Endothelial cell of umbilical vein (primary cell): ENCODE data around the gene GYG1. TPM values are rescaled to one million over a fixed set of nuclear protein-coding genes. Genes with fewer than 3 reads are reported as not detected.

Experiments
- BruUV-seq: library from RNA; stranded (reverse); fragments of 400-500 nt; replicated peaks from 2 replicates; lab custom pipeline; 2021; lab: Mats Ljungman, UMichigan
- CTCF ChIA-PET: fragments of 300-600, 350-600 bp; sonication (Branson Sonifier 250); formaldehyde crosslinking; loops from one replicate; lab custom pipeline; 2021; ENCODE audit warnings: antibody characterized with exemption, inconsistent platforms; lab: Charles Lee
- POLR2A ChIA-PET: fragments of 300-600, 350-600 bp; sonication (Branson Sonifier 250); formaldehyde crosslinking; loops from one replicate; lab custom pipeline; 2021; ENCODE audit warnings: antibody characterized with exemption, inconsistent platforms; lab: Charles Lee
- DNase-seq: peaks from one replicate; pipeline ENCODE4 v3.0.0-alpha.2; 2011; ENCODE audit warnings: low read depth, low spot score
- FAIRE-seq: peaks from 2 replicates; lab custom pipeline; 2011; peaks lifted over from hg19 to GRCh38; lab: Jason Lieb, UNC
- H2AFZ ChIP-seq: 2 replicates; pipeline ENCODE4 v1.6.0; 2012; ENCODE audit warnings: low read depth, low read length, control low read depth, inconsistent platforms
- H3K27ac ChIP-seq: 2 replicates; pipeline ENCODE4 v1.5.1; 2011; ENCODE audit warnings: low read depth, mild to moderate bottlenecking, control low read depth, low read length, moderate library complexity; ENCODE audit not compliant: insufficient read depth
- H3K27me3 ChIP-seq, 2 experiments: 2 replicates each; pipeline versions ENCODE4 v1.6.0 to v1.6.1; 2011; ENCODE audit warnings: low read length in 2 of 2, mixed read lengths in 1 of 2; ENCODE audit not compliant: control insufficient read depth in 2 of 2, insufficient read depth in 2 of 2
- H3K36me3 ChIP-seq, 2 experiments: 2 replicates in 1 of 2; 3 replicates in 1 of 2; pipeline ENCODE4 v1.5.1; 2011; ENCODE audit warnings: low read length in 2 of 2, mild to moderate bottlenecking in 1 of 2, moderate library complexity in 1 of 2; ENCODE audit not compliant: control insufficient read depth in 2 of 2, insufficient read depth in 2 of 2; ENCODE audit errors: extremely low read depth in 1 of 2
- H3K4me1 ChIP-seq: 3 replicates; pipeline ENCODE4 v1.5.1; 2011; ENCODE audit warnings: mild to moderate bottlenecking, low read length; ENCODE audit not compliant: control insufficient read depth, insufficient read depth; ENCODE audit errors: extremely low read depth
- H3K4me2 ChIP-seq: 2 replicates; pipeline ENCODE4 v1.6.1; 2011; ENCODE audit warnings: low read length, control low read depth, mixed read lengths; ENCODE audit not compliant: insufficient read depth
- H3K4me3 ChIP-seq, 3 experiments: fragments of 200-600 bp in 1 of 3; sonication (generic), shearing (Covaris generic) in 1 of 3; replicated peaks in 1 of 3; 2 replicates each; pipeline ENCODE4 v1.5.1; 2011 to 2016; ENCODE audit warnings: control low read depth in 3 of 3, low read length in 3 of 3, mild to moderate bottlenecking in 2 of 3, inconsistent platforms in 1 of 3, low read depth in 1 of 3, moderate library complexity in 1 of 3; ENCODE audit not compliant: insufficient read depth in 1 of 3
- H3K79me2 ChIP-seq: 2 replicates; pipeline ENCODE4 v1.6.0; 2012; ENCODE audit warnings: low read length, inconsistent platforms; ENCODE audit not compliant: control insufficient read depth, insufficient read depth
- H3K9ac ChIP-seq: replicated peaks from 2 replicates; pipeline ENCODE3; 2011; ENCODE audit warnings: low read length, control low read depth; ENCODE audit not compliant: insufficient read depth; ENCODE audit errors: extremely low read depth
- H3K9me1 ChIP-seq: replicated peaks from 3 replicates; pipeline ENCODE4 v1.6.0; 2011; ENCODE audit warnings: mild to moderate bottlenecking, low read length; ENCODE audit not compliant: control insufficient read depth, insufficient read depth; ENCODE audit errors: extremely low read depth
- H3K9me3 ChIP-seq: replicated peaks from 2 replicates; pipeline ENCODE4 v1.5.1; 2012; ENCODE audit warnings: low read length, inconsistent platforms; ENCODE audit not compliant: control insufficient read depth, insufficient read depth
- H4K20me1 ChIP-seq: replicated peaks from 2 replicates; pipeline ENCODE3; 2011; ENCODE audit warnings: mild to moderate bottlenecking, low read length; ENCODE audit not compliant: control insufficient read depth, insufficient read depth; ENCODE audit errors: extremely low read depth
- EZH2 ChIP-seq: IDR thresholded peaks from 2 replicates; pipeline ENCODE4 v1.6.1; 2012; ENCODE audit warnings: borderline replicate concordance, low read depth, mild to moderate bottlenecking, moderate library complexity, low read length, inconsistent platforms; ENCODE audit not compliant: severe bottlenecking
- FOS ChIP-seq: IDR thresholded peaks from 2 replicates; pipeline ENCODE4 v1.6.1; 2011; ENCODE audit warnings: mild to moderate bottlenecking, low read length, moderate library complexity, borderline replicate concordance; ENCODE audit not compliant: insufficient read depth
- GATA2 ChIP-seq: IDR thresholded peaks from 2 replicates; pipeline ENCODE4 v1.7.0; 2011; ENCODE audit warnings: low read depth, mild to moderate bottlenecking, moderate library complexity, mixed read lengths, low read length; ENCODE audit not compliant: insufficient read length, insufficient read depth
- JUN ChIP-seq: IDR thresholded peaks from 2 replicates; pipeline ENCODE4 v1.6.1; 2011; ENCODE audit warnings: borderline replicate concordance, low read depth; ENCODE audit not compliant: insufficient read length, insufficient read depth
- MYC ChIP-seq: IDR thresholded peaks from one replicate; pipeline ENCODE4 v1.6.1; 2011; ENCODE audit warnings: mild to moderate bottlenecking, low read depth, low read length
- POLR2A ChIP-seq: IDR thresholded peaks from 2 replicates; pipeline ENCODE4 v1.6.1; 2012; ENCODE audit warnings: low read depth, mild to moderate bottlenecking, control low read depth, low read length
- dilution Hi-C: fragments of 300-500 bp; cut with MboI; formaldehyde crosslinking; loops from one replicate; pipeline ENCODE4 v1.15.0; 2019; ENCODE audit warnings: low sequenced_read_pairs; ENCODE audit not compliant: extremely low pct_ligation_motif_present
- intact Hi-C: fragments of 100-400 bp; cut with micrococcal nuclease; formaldehyde crosslinking; loops from one replicate; pipeline ENCODE4 v1.10.0; 2022
- polyA plus RNA-seq, 4 experiments: library from polyadenylated mRNA; depleted of rRNA in 3 of 4; stranded (reverse) in 3 of 4; unstranded in 1 of 4; fragments of >200 nt; gene quantifications; 2 replicates each; pipeline versions ENCODE4 v1.2.1 to v1.2.3, GENCODE V29; 2011 to 2012; ENCODE audit warnings: missing spikeins in 1 of 4
- total RNA-seq: library from RNA; stranded (reverse); gene quantifications from 2 replicates; pipeline ENCODE4 v1.2.3, GENCODE V29; 2021
- TF ChIP-seq, protein P1 (sequence below): IDR thresholded peaks from 2 replicates; pipeline ENCODE4 v1.6.1; 2011; ENCODE audit not compliant: insufficient read depth, insufficient read length
- TF ChIP-seq, protein P2 (sequence below), 2 donors: IDR thresholded peaks; 1 replicate in 1 of 2; 2 replicates in 1 of 2; pipeline ENCODE4 v1.5.1; 2011; ENCODE audit warnings: low read length in 2 of 2, mild to moderate bottlenecking in 2 of 2, moderate library complexity in 2 of 2, control low read depth in 1 of 2, inconsistent platforms in 1 of 2, low read depth in 1 of 2; ENCODE audit not compliant: insufficient read depth in 1 of 2; ENCODE audit errors: extremely low read depth in 1 of 2

The GYG1 gene
- total and polyA plus RNA-seq, 2 donors (not counting 3 experiments of a cell fraction or from before 2014, with no cell fraction given) = 24.7 to 58.5 TPM

DNA sequence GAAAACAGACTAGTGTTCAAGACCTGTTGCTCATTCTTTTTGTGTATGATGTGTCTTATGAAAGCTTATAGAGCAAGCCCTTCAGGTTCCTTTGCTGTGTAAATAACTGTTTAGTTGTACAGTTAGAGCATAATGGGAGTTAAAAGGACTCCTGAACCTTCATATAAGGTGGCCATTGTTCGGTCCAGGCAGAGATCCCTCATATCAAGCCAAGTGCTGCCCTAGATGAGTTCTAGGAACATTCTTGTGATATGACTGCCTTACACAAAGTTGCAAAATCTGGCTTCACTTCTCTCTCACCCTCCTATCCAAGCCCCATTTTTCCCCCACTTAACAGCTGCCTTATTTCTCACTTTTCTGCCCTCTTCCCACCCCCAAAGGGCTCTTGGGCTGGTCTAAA lies 26.9 kb downstream of the GYG1 start:
- H3K27me3 ChIP-seq = no peaks in the 10 kb centered on the region
- intact Hi-C loops (no loop called here), dilution Hi-C loops (no loop called here)
- no peak overlapping the region for H3K4me3 ChIP-seq
- peaks cover 9% of the 10 kb centered on the region for H3K4me1 ChIP-seq
- H3K4me2 ChIP-seq = no peak overlapping the region
- FAIRE-seq (no peak), DNase-seq (no peak)
- no peaks in the 10 kb centered on the region for H4K20me1 ChIP-seq
- peaks cover 6 to 11% of the 10 kb centered on the region in 2 experiments for H3K36me3 ChIP-seq
- H3K79me2 ChIP-seq = no peaks in the 10 kb centered on the region
- POLR2A ChIA-PET = no interaction called here
- no peaks in the 10 kb centered on the region for H3K9me1 ChIP-seq
- no peak overlapping the region for H3K9ac ChIP-seq
- H3K9me3 ChIP-seq = no peaks in the 10 kb centered on the region
- CTCF ChIA-PET = no interaction called here
- TF ChIP-seq JUN (no peak), EZH2 (no peak), MYC (no peak)
- BruUV-seq = no TSS peak
- no peak overlapping the region for H2AFZ ChIP-seq
- no peak overlapping the region for H3K27ac ChIP-seq

DNA sequence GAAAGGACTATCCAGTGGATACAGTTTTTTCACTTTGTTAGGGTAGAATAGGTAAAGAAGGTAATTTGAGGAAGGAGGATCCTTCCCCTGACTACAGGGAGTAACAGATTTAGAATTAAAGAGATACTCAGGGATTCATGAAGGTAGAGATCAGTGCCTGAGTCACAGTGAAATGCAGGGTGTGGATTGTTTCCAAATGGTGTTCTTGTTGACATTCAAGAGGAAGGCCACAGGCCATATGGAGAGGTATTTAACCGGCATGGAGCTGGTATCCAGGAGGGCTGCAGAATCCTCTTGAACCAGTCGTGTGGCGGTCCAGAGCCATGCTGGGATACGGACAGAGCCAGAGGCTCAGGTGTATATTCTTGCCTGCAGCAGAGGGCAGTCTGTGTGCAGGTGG lies 28.2 kb downstream of the GYG1 start:
- POLR2A ChIA-PET = interaction anchor here (0.5 kb wide), 1 partner anchor 59 kb away, joined by 7 read pairs; no protein-coding TSS in a partner anchor
- no peak for FAIRE-seq
- Histone ChIP-seq H3K9me3 (no peaks in the 10 kb centered on the region), H3K27me3 (no peaks in the 10 kb centered on the region), H2AFZ (no peak overlapping the region), H3K4me1 (peaks cover 9% of the 10 kb centered on the region), H4K20me1 (no peaks in the 10 kb centered on the region), H3K36me3 (peaks cover 6 to 11% of the 10 kb centered on the region in 2 experiments), H3K27ac (no peak overlapping the region), H3K9me1 (no peaks in the 10 kb centered on the region), H3K4me3 (no peak overlapping the region), H3K9ac (no peak overlapping the region), H3K79me2 (no peaks in the 10 kb centered on the region), H3K4me2 (no peak overlapping the region)
- CTCF ChIA-PET = no interaction called here
- DNase-seq = no peak
- BruUV-seq = no TSS peak
- TF ChIP-seq FOS = no peak
- TF ChIP-seq, protein P1, sequence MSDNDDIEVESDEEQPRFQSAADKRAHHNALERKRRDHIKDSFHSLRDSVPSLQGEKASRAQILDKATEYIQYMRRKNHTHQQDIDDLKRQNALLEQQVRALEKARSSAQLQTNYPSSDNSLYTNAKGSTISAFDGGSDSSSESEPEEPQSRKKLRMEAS = no peak
- TF ChIP-seq POLR2A = no peak
- TF ChIP-seq MYC = no peak
- no peak for TF ChIP-seq GATA2
- TF ChIP-seq JUN = no peak
- TF ChIP-seq, protein P2, sequence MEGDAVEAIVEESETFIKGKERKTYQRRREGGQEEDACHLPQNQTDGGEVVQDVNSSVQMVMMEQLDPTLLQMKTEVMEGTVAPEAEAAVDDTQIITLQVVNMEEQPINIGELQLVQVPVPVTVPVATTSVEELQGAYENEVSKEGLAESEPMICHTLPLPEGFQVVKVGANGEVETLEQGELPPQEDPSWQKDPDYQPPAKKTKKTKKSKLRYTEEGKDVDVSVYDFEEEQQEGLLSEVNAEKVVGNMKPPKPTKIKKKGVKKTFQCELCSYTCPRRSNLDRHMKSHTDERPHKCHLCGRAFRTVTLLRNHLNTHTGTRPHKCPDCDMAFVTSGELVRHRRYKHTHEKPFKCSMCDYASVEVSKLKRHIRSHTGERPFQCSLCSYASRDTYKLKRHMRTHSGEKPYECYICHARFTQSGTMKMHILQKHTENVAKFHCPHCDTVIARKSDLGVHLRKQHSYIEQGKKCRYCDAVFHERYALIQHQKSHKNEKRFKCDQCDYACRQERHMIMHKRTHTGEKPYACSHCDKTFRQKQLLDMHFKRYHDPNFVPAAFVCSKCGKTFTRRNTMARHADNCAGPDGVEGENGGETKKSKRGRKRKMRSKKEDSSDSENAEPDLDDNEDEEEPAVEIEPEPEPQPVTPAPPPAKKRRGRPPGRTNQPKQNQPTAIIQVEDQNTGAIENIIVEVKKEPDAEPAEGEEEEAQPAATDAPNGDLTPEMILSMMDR (IDR thresholded peaks at IDR 0.05; ENCODE audit: extremely low read depth in 1 of 2, insufficient read depth in 1 of 2, low read depth in 1 of 2, low read length in 2 of 2) = no peak
- intact Hi-C loops (no loop called here), dilution Hi-C loops (no loop called here)
